GM18868 (cell line): ENCODE results near the gene HERC6.
"Not testable (repeated sequence)": the region's sequence is repeated elsewhere in the genome, so short reads cannot be mapped to it uniquely, and the experiment has no call there.

ENCODE experiments used
- ATAC-seq: cut with Tn5 transposase; IDR thresholded peaks from one replicate; pipeline ENCODE4 v1.9.1; 2021; ENCODE audit warnings: mild to moderate bottlenecking, moderate library complexity; ENCODE audit not compliant: unreplicated experiment

HERC6 gene

GRCh38 chr4:88378691-88379559 lies at the start of gene HERC6:
Gene HERC6, plus strand, starts transcription at chr4:88378852. Its CDS starts 70 bp downstream, at chr4:88378922.
- ATAC-seq: peak; percentile 80

GRCh38 chr4:88333741-88334405 lies 44.8 kb upstream of the HERC6 start:
- no peak for ATAC-seq

GRCh38 chr4:88335092-88335665 lies 43.5 kb upstream of the HERC6 start:
- no peak for ATAC-seq

- peak; percentile 76 for ATAC-seq
Observed at GRCh38 chr4:88341227-88342192, 37.1 kb upstream of the HERC6 start.

GRCh38 chr4:88346902-88347301 lies 31.8 kb upstream of the HERC6 start:
- ATAC-seq: not testable (repeated sequence)

- ATAC-seq: not testable (repeated sequence)
Observed at GRCh38 chr4:88348761-88349160, 29.9 kb upstream of the HERC6 start.

- no peak for ATAC-seq
Observed at GRCh38 chr4:88350786-88351185, 27.9 kb upstream of the HERC6 start.

GRCh38 chr4:88352062-88352740 lies 26.5 kb upstream of the HERC6 start:
- no peak for ATAC-seq

GRCh38 chr4:88353324-88353723 lies 25.3 kb upstream of the HERC6 start:
- no peak for ATAC-seq

- ATAC-seq: no peak
Observed at GRCh38 chr4:88356771-88357170, 21.9 kb upstream of the HERC6 start.

- ATAC-seq: no peak
Observed at GRCh38 chr4:88357262-88357661, 21.4 kb upstream of the HERC6 start.

- no peak for ATAC-seq
Observed at GRCh38 chr4:88359558-88359957, 19.1 kb upstream of the HERC6 start.

- no peak for ATAC-seq
Observed at GRCh38 chr4:88360256-88360655, 18.4 kb upstream of the HERC6 start.

- no peak for ATAC-seq
Observed at GRCh38 chr4:88360791-88361190, 17.9 kb upstream of the HERC6 start.

GRCh38 chr4:88361217-88361773 lies 17.4 kb upstream of the HERC6 start:
- ATAC-seq: not testable (repeated sequence)

GRCh38 chr4:88366460-88366859 lies 12.2 kb upstream of the HERC6 start:
- ATAC-seq: no peak

GRCh38 chr4:88367826-88368225 lies 10.8 kb upstream of the HERC6 start:
- no peak for ATAC-seq

GRCh38 chr4:88369180-88369812 lies 9.4 kb upstream of the HERC6 start:
- not testable (repeated sequence) for ATAC-seq

- ATAC-seq: no peak
Observed at GRCh38 chr4:88381123-88381522, 2.5 kb downstream of the HERC6 start.
